BLaER1 treated with 17β-estradiol and CSF1 and Interleukin-3, amounts not matched to agents 10 nM and 100 nM (cell line): ENCODE data around the gene KCNH2.

ENCODE experiments used
- H3K27ac ChIP-seq, 11 experiments: shearing (Covaris generic); formaldehyde crosslinking; 2 replicates each; pipeline ENCODE4 v1.8.1; 2022
- H3K27me3 ChIP-seq, 11 experiments: shearing (Covaris generic); formaldehyde crosslinking; 2 replicates each; pipeline ENCODE4 v1.8.1; 2022
- H3K36me3 ChIP-seq, 11 experiments: shearing (Covaris generic); formaldehyde crosslinking; 2 replicates each; pipeline ENCODE4 v1.8.1; 2022
- H3K4me1 ChIP-seq, 10 experiments: shearing (Covaris generic); formaldehyde crosslinking; 2 replicates each; pipeline ENCODE4 v1.8.1; 2022
- H3K4me2 ChIP-seq, 11 experiments: shearing (Covaris generic); formaldehyde crosslinking; 2 replicates each; pipeline ENCODE4 v1.8.1; 2022
- H3K4me3 ChIP-seq, 10 experiments: shearing (Covaris generic); formaldehyde crosslinking; 2 replicates each; pipeline ENCODE4 v1.8.1; 2022
- H3K9ac ChIP-seq, 11 experiments: shearing (Covaris generic); formaldehyde crosslinking; 2 replicates each; pipeline ENCODE4 v1.8.1; 2022
- H3K9me3 ChIP-seq, 11 experiments: shearing (Covaris generic); formaldehyde crosslinking; replicated peaks in 1 of 11; 2 replicates each; pipeline ENCODE4 v1.8.1; 2022
- H4K20me1 ChIP-seq, 11 experiments: shearing (Covaris generic); formaldehyde crosslinking; 2 replicates each; pipeline ENCODE4 v1.8.1; 2022
- Cebpa-rat ChIP-seq, 11 experiments: shearing (Covaris generic); IDR thresholded peaks; 2 replicates each; pipeline ENCODE4 v1.8.1; 2022

Gene KCNH2

DNA sequence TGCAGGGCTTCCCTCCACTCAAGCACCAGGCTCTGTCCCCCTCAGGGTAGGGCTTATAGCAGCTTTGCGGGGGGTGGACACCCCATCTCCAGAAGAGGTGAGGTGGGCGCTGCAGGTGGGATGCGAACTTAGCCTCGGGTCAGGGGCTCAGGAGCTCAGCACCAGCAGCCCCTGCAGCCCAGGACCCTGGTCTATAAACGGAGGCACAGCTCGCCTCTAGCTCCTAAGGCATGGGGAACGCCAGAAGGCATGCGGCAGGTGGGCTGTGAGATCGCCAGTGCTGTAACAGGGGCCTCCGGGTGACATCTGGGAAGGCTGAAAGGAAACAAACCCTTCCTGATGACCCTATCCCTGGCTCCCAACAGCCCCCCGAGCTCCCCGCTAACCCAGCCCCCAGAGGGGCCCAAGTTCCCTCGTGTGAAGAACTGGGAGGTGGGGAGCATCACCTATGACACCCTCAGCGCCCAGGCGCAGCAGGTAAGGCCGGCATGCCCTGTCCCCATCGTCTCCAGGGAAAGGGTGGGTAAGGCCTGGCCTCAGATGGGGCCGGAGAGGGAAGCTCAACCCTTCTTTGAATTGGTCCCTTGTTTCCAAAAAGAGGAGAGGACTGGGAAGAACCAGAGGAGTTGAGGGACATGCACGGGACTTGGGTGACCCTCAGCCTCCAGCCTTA is 16.9 kb upstream of the KCNH2 start:
- Histone ChIP-seq H3K27me3 (no peaks in the 10 kb centered on the region), H3K4me1 (peaks cover 45 to 59% (median 49%) of the 10 kb centered on the region in 10 experiments), H3K9me3 (peaks cover 16 to 20% (median 18%) of the 10 kb centered on the region in 11 experiments), H3K4me2 (peak overlapping the region; percentile 82 to 97 (median 86)), H3K36me3 (peaks cover 0 to 11% (median 0%) of the 10 kb centered on the region in 11 experiments; a peak in 2 of 22 replicates), H4K20me1 (no peaks in the 10 kb centered on the region), H3K9ac (peak overlapping the region in 10 of 11 experiments; percentile 54 to 77 (median 71); a peak in 17 of 22 replicates), H3K4me3 (peak overlapping the region in 8 of 10 experiments; percentile 19 to 62 (median 38); a peak in 15 of 20 replicates), H3K27ac (peak overlapping the region in 10 of 11 experiments; percentile 55 to 83 (median 78); a peak in 19 of 22 replicates)
- TF ChIP-seq Cebpa-rat (IDR thresholded peaks at IDR 0.05), result no peak

DNA sequence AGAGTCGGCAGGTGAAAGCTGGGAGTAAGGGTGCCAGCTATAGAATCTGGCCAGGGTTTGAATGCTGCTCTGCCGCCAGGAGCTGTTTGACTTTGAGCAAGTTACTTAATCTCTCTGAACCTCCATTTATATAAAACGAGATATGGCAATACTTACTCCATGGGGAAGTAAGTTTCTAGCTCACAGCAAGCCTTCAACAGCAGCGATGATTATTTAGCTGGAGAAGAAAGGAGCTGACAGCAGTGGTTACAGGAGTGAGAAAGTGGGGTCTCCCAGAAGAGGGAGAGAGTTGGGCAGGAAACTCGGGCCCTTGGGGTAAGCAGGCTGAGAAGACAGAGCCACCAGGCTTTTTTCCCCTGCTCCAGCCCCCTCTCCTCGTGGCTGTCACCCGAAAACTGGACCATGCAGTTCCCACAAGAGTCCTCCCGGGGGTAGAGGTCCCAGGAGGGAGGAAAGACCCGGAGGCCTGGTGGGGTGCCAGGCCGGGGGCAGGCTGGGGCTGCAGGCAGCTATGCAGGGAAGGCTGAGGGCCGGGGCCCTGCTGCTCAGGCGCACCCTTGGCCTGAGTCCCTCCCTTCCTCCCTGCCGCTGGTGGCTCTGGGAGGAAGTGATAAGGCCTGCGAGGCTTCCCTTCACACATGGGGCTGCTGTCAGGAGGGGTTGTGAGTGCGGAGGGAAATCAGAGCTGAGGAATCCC is 16.2 kb upstream of the KCNH2 start:
- peaks cover 52 to 66% (median 55%) of the 10 kb centered on the region in 10 experiments for H3K4me1 ChIP-seq
- no peaks in the 10 kb centered on the region for H4K20me1 ChIP-seq
- H3K9me3 ChIP-seq, result peaks cover 17 to 23% (median 20%) of the 10 kb centered on the region in 11 experiments
- H3K9ac ChIP-seq, result peak overlapping the region; percentile 42 to 77 (median 71); a peak in 21 of 22 replicates
- H3K4me3 ChIP-seq, result peak overlapping the region in 8 of 10 experiments; percentile 19 to 62 (median 38); a peak in 12 of 20 replicates
- H3K27me3 ChIP-seq, result no peaks in the 10 kb centered on the region
- peaks cover 0 to 11% (median 0%) of the 10 kb centered on the region in 11 experiments; a peak in 2 of 22 replicates for H3K36me3 ChIP-seq
- H3K27ac ChIP-seq, result peak overlapping the region; percentile 49 to 83 (median 78)
- H3K4me2 ChIP-seq, result peak overlapping the region; percentile 82 to 97 (median 86)
- TF ChIP-seq Cebpa-rat (IDR thresholded peaks at IDR 0.05), result no peak

DNA sequence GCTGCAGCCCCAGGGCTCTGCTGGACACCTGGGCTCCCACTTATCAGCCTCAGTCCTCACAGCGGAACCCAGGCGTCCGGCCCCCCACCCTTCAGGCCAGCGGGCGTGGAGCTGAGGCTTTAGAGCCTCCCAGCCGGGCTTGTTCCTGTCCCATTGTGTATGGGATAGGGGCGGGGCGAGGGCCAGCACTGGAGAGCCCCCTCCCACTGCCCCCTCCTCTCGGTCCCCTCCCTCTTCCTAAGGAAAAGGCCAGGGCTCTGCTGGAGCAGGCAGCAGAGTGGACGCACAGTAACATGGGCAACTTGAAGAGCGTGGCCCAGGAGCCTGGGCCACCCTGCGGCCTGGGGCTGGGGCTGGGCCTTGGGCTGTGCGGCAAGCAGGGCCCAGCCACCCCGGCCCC is 15.4 kb upstream of the KCNH2 start:
- no peak overlapping the region for H3K4me3 ChIP-seq
- peaks cover 17 to 23% (median 20%) of the 10 kb centered on the region in 11 experiments for H3K9me3 ChIP-seq
- H3K4me1 ChIP-seq, result peaks cover 60 to 73% (median 63%) of the 10 kb centered on the region in 10 experiments
- H3K4me2 ChIP-seq, result peak overlapping the region; percentile 82 to 97 (median 86)
- TF ChIP-seq Cebpa-rat (IDR thresholded peaks at IDR 0.05), result no peak
- H3K36me3 ChIP-seq, result peaks cover 0 to 11% (median 0%) of the 10 kb centered on the region in 11 experiments; a peak in 2 of 22 replicates
- peak overlapping the region in 6 of 11 experiments; percentile 62 to 77 (median 71); a peak in 7 of 22 replicates for H3K9ac ChIP-seq
- H3K27ac ChIP-seq, result peak overlapping the region in 8 of 11 experiments; percentile 64 to 83 (median 80); a peak in 11 of 22 replicates
- no peaks in the 10 kb centered on the region for H4K20me1 ChIP-seq
- H3K27me3 ChIP-seq, result no peaks in the 10 kb centered on the region

DNA sequence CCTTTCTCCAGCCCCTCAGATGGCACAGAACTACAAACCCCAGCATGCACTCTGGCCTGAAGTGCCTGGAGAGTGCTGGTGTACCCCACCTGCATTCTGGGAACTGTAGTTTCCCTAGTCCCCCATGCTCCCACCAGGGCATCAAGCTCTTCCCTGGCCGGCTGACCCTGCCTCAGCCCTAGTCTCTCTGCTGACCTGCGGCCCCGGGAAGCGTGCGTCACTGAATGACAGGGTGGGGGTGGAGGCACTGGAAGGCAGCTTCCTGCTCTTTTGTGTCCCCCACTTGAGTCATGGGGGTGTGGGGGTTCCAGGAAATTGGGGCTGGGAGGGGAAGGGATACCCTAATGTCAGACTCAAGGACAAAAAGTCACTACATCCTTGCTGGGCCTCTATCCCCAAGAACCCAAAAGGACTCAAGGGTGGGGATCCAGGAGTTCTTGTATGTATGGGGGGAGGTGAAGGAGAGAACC is 14.7 kb upstream of the KCNH2 start:
- Histone ChIP-seq H3K9me3 (peaks cover 17 to 23% (median 20%) of the 10 kb centered on the region in 11 experiments), H3K36me3 (peaks cover 0 to 11% (median 0%) of the 10 kb centered on the region in 11 experiments; a peak in 1 of 22 replicates), H4K20me1 (0 out of 22 replicates have a peak, but pooled peaks cover 0 to 4% (median 0%) of the 10 kb centered on the region in 11 experiments), H3K9ac (no peak overlapping the region), H3K4me2 (peak overlapping the region in 7 of 11 experiments; percentile 82 to 97 (median 89); a peak in 10 of 22 replicates), H3K27me3 (no peaks in the 10 kb centered on the region), H3K27ac (peak overlapping the region in 2 of 11 experiments; percentile 82 to 83; a peak in 1 of 22 replicates), H3K4me1 (peaks cover 61 to 73% (median 64%) of the 10 kb centered on the region in 10 experiments), H3K4me3 (no peak overlapping the region)
- no peak for TF ChIP-seq Cebpa-rat (IDR thresholded peaks at IDR 0.05)

DNA sequence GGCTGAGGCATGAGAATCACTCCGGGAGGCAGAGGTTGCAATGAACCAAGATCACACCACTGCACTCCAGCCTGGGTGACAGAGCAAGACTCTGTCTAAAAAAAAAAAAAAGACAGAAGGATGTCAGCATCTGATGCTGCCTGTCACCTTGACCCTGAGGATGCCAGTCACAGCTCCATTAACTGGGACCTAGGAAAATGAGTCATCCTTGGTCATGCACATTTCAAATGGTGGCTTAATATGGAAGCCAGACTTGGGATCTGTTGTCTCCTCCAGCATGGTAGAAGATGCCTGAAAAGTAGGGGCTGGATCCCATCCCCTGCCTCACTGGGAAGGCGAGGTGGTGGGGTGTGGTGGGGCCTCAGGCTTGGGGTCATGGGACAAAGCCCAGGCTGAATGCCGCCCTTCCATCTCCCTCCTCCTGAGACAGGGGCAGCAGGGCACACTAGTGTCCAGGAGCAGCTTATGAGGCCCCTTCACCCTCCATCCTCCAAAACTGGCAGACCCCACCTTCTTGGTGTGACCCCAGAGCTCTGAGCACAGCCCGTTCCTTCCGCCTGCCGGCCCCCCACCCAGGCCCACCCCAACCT is 14.0 kb upstream of the KCNH2 start:
- Histone ChIP-seq H3K9ac (no peak overlapping the region), H4K20me1 (peaks cover 0 to 7% (median 0%) of the 10 kb centered on the region in 11 experiments; a peak in 1 of 22 replicates), H3K4me1 (peaks cover 61 to 73% (median 64%) of the 10 kb centered on the region in 10 experiments), H3K4me2 (0 out of 22 replicates have a peak overlapping the region, but pooled peaks of 1 of the 11 experiments have one; percentile 9), H3K4me3 (no peak overlapping the region), H3K27me3 (no peaks in the 10 kb centered on the region), H3K27ac (no peak overlapping the region), H3K9me3 (peaks cover 17 to 23% (median 20%) of the 10 kb centered on the region in 11 experiments), H3K36me3 (peaks cover 0 to 11% (median 0%) of the 10 kb centered on the region in 11 experiments; a peak in 1 of 22 replicates)
- TF ChIP-seq Cebpa-rat (IDR thresholded peaks at IDR 0.05), result no peak

DNA sequence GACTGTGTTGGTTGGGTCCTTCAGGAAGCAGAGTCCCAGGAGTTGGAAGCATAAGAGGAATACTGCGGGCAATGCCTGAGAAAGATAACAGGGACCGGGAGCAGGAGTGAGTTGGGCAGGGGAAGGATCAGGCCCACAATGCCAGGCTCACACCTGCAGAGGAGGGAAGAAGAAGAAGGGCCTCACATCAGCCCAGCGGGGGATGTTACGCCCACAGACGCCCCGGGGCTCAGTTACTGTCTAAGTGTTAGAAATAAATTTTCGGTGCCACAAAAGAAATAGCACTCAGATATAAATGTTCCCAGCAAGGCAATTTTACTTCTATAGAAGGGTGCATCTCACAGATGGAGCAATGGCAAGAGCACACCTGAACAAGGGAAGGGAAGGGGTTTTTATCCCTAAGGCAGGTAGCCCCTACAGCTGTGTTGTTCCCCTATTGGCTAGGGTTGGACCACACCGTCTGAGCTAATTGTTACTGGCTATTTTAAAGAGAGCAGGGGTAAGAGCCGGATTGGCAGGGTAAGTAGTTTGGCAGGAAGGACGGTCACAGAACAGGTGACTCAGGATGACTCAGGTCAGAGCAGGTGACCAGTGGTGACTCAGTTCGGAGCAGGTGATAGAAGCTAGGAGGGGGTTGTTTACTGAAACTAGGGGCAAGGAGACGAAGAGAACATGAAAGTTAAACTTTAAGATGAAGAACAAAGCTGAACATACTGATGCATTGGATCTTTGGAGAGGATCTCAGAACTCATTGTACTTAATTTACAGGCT is 12.5 kb upstream of the KCNH2 start, which contains the start of gene NOS3:
TSS of gene NOS3 (plus strand) at position 602 of the 771 bp plus-strand sequence. CDS start 2,787 bp downstream, outside the sequence.
- Histone ChIP-seq H3K9ac (peak within 1 kb of the TSS in 7 of 11 experiments; percentile 69 to 80 (median 73); a peak in 10 of 22 replicates), H3K4me1 (peaks cover 65 to 77% (median 72%) of the 10 kb centered on the region in 10 experiments), H3K4me3 (peak within 1 kb of the TSS in 2 of 10 experiments; percentile 14 to 38; a peak in 1 of 20 replicates), H3K27me3 (no peaks in the 10 kb centered on the region), H3K4me2 (peak within 1 kb of the TSS; percentile 80 to 97 (median 93)), H3K9me3 (peaks cover 17 to 23% (median 20%) of the 10 kb centered on the region in 11 experiments), H3K36me3 (peaks cover 0 to 11% (median 0%) of the 10 kb centered on the region in 11 experiments; a peak in 1 of 22 replicates), H3K27ac (peak within 1 kb of the TSS in 8 of 11 experiments; percentile 75 to 91 (median 82); a peak in 13 of 22 replicates), H4K20me1 (peaks cover 0 to 15% (median 0%) of the 10 kb centered on the region in 11 experiments; a peak in 4 of 22 replicates)
- TF ChIP-seq Cebpa-rat (IDR thresholded peaks at IDR 0.05), result no peak

DNA sequence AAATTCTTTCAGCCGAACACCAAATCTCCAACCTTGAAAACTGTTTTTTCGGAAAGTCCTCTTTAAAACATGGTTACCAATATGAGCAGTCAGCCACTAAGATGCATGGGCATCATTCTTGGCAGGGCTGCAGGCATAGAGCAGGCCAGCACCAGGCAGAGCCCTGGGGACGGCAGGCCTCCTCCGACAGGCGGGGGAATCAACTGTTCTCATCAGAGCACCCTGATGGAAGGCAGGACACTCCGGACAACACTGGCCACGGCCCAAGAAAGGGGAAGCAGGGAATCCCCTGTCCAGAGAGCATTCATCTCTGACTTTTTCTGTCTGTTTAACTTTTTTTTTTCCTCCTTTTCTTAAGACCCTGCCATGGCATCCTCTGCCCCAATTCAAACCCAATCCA is 11.3 kb upstream of the KCNH2 start:
- peaks cover 56 to 69% (median 63%) of the 10 kb centered on the region in 10 experiments for H3K4me1 ChIP-seq
- no peak for TF ChIP-seq Cebpa-rat (IDR thresholded peaks at IDR 0.05)
- H3K27ac ChIP-seq, result peak overlapping the region; percentile 32 to 91 (median 79); a peak in 21 of 22 replicates
- peak overlapping the region; percentile 80 to 97 (median 93) for H3K4me2 ChIP-seq
- H3K27me3 ChIP-seq, result no peaks in the 10 kb centered on the region; a peak in 1 of 22 replicates
- peak overlapping the region in 9 of 11 experiments; percentile 63 to 80 (median 72); a peak in 18 of 22 replicates for H3K9ac ChIP-seq
- H4K20me1 ChIP-seq, result peaks cover 0 to 23% (median 0%) of the 10 kb centered on the region in 11 experiments; a peak in 4 of 22 replicates
- peaks cover 0 to 11% (median 0%) of the 10 kb centered on the region in 11 experiments; a peak in 1 of 22 replicates for H3K36me3 ChIP-seq
- peaks cover 17 to 23% (median 20%) of the 10 kb centered on the region in 11 experiments for H3K9me3 ChIP-seq
- H3K4me3 ChIP-seq, result peak overlapping the region in 5 of 10 experiments; percentile 8 to 58 (median 46); a peak in 5 of 20 replicates
